COR-L47 (cell line): Measurements from ENCODE around the gene KCNJ5.

ENCODE experiments used
- DNase-seq: peaks from one replicate; lab custom pipeline; 2025; lab: John Stamatoyannopoulos, UW

The KCNJ5 gene

GRCh38 chr11:128871168-128871610, 20.0 kb upstream of the KCNJ5 start:
- no peak for DNase-seq

- no peak for DNase-seq
Observed at GRCh38 chr11:128872094-128872493, 19.1 kb upstream of the KCNJ5 start.

DNA sequence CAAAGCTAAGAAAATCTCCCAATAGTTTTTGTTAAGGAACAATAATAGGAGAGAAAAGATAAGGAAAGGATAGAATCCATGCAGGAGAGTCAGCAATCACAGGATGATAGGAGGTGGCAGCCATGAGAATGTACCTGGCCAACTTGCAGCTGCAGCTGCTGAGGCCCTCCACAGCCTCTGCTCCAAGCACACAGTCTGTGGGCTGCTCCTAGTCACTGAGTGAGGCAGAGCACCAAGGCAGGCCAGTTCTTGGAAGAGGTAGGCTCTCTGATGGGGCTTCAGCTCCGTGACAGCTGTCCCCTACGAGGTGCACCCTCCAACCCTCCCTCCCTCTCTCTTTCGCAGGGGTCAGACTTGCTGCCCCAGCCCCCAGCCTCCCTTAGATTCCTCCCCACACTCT, 18.6 kb upstream of the KCNJ5 start:
- no peak for DNase-seq

GRCh38 chr11:128874427-128874826, 16.7 kb upstream of the KCNJ5 start:
- DNase-seq: no peak

DNA sequence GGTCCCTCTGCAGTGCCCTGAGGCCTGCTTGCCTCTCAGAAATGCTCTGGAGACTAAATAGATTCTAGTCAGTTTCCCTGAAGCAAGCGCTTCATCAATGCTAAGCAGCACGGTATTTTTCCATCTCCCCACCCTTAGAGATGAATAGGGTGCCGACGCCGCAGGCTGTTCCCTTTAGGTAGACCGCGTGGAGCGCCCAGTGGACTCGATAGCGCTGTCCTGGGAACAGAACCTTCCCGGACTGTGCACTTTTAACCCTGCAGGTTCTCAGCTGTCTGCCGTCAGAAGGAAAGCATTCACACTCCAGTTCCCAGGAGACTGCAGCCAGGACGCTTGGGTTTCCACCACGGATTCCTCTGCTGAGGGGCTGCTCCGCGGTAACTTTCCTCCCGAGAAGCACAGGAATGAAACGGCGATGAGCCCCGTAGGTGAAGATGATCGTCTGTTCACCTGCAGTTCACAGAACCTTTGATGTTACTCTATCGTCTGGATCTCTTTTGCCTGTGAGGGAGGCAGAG, 15.0 kb upstream of the KCNJ5 start:
- no peak for DNase-seq

DNA sequence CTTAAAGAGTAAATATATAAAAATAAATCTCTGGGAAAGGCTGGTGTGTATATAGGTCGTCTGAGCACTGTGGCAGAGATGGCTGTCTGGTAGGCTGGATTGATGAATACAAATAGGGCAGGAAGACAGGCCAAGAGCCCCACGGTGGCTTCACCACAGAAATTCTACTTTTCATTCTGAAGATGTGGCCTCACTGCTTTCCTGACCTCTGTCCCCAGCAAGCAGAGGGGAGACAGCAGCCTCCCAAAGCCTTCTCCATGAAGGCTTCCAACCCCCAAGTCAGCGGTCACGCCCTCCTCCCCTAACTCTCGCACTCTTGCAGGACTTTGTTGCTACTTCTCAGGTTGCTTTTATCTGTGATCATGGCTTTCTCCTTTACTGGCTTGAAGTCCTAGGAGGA, 13.4 kb upstream of the KCNJ5 start:
- no peak for DNase-seq

- no peak for DNase-seq
Observed at GRCh38 chr11:128878455-128878854, 12.7 kb upstream of the KCNJ5 start.

DNA sequence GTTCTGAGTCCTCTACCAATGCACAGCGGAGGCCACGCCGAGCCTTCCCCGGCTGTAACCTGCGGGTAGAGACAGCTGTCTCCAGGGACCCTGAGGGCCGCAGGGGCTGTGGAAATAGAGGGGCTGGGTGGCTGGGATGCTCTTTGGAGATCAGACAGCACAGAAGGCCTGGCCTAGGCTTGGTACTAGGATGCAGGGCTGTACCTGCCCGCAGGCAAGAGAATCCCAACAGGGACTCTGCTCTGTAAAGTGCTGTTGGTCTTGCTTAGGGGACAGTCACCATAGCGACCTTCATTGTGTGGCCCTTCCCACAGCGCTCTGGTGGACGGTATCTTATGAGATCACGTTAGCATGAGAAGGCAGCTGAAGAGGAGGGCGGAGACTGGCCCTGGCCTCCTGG, 11.3 kb upstream of the KCNJ5 start:
- no peak for DNase-seq

DNA sequence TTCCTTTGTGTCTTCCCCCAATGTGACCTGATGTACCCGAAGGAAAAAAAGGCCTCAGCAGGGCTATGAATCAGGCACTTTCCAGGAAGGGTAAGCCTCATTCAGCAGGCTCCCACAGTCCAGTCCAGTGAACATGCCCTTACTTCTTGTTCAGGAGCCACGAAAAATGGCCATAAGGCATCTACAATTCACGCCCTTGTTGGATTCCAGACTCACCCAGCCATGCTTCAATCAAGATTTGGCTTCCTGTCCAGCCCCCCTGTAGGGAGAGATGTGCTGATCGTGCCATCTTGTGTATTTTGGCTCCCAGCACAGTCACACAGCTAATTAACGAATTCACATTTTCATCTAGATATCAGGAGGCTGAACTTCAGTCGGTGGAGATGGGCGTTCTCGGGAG, 9.9 kb upstream of the KCNJ5 start:
- DNase-seq: peak; percentile 80

GRCh38 chr11:128882451-128882850, 8.7 kb upstream of the KCNJ5 start:
- no peak for DNase-seq

DNA sequence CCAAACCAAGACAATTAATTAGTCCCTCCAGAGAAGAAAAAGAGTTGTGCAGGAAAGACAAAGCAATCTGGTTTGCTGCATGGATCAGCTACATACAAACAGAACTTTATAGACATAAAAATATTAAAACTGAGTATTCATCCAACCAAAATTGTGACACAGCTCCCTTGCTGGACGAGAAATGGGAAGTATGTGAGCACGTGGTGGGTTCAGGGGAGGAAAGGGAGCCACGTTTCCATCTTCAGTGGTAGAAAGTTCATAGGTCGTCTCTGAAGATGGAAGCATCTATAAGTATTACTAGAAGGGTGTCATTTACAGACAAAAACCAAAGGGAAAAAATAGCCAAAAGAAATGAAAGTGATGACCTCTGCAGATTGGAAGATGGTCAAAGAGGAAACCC, 7.1 kb upstream of the KCNJ5 start:
- no peak for DNase-seq

DNA sequence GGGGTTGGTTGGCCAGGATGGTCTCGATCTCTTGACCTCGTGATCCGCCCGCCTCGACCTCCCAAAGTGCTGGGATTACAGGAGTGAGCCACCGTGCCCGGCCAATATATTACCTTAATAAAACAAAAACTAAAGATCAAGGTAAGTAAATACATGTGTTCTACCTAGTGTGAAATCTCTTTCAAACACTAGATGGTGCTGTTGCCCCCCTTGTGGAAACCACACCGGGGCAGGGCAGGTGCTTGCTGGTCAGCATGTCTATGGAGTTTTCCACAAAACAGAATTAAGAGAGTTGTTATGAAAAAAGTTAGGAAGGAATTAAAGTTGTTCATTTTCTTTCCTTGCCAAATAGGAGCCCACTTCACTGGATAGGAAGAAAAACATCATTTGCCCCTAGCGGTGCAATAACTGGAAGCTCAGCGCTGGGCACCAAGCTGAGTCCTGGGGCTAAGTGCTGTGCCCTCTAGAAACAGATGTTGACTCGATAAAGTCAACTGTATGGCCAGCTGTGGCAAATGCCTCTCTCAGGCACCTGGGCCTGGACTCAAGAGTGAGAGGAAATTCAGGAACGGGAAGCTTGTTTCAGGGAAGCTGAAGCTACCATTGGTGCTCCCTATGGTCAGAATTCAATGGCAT, 6.3 kb upstream of the KCNJ5 start:
- peak; percentile 52 for DNase-seq

DNA sequence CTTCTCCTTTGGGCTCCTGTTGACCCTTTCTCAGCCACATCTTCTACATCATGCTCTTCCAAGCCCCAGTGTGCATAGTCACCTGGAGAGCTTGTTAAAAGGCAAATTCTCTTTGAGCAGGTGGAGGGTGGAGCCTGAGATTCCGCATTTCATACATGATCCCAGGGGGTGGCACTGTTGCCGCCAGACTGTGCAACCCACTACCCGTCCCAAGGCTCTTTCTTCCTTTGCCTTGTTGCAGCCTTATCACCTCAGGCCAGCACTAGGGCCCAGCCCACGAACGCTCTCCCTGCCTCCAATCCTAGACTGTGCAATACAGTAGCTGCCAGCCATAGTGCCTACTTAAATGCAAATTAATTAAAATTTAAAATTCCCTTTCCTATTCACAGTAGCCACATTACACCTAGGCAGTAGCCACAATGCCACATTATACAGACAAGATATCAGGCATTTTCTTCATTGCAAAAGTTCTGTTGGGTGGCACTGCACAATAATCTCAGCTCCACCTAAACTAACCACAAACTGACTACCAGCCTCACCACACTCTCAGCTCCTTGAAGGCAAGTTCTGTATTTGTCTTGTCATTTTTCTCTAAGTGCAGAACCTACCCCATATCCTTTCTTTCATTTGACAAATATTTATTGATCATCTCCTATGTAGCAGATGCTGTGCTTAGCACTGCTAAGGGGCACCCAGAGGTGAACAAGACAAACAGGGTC, 4.6 kb upstream of the KCNJ5 start:
- DNase-seq: peak; percentile 52

GRCh38 chr11:128888034-128888985, 2.8 kb upstream of the KCNJ5 start:
- DNase-seq: no peak

- no peak for DNase-seq
Observed at GRCh38 chr11:128889657-128890213, 1.4 kb upstream of the KCNJ5 start.

- DNase-seq: no peak
Observed at GRCh38 chr11:128890216-128890542, 977 bp upstream of the KCNJ5 start.

- DNase-seq: no peak
Observed at GRCh38 chr11:128891913-128892398, 800 bp downstream of the KCNJ5 start.

GRCh38 chr11:128892866-128893565, 1.9 kb downstream of the KCNJ5 start:
- no peak for DNase-seq

DNA sequence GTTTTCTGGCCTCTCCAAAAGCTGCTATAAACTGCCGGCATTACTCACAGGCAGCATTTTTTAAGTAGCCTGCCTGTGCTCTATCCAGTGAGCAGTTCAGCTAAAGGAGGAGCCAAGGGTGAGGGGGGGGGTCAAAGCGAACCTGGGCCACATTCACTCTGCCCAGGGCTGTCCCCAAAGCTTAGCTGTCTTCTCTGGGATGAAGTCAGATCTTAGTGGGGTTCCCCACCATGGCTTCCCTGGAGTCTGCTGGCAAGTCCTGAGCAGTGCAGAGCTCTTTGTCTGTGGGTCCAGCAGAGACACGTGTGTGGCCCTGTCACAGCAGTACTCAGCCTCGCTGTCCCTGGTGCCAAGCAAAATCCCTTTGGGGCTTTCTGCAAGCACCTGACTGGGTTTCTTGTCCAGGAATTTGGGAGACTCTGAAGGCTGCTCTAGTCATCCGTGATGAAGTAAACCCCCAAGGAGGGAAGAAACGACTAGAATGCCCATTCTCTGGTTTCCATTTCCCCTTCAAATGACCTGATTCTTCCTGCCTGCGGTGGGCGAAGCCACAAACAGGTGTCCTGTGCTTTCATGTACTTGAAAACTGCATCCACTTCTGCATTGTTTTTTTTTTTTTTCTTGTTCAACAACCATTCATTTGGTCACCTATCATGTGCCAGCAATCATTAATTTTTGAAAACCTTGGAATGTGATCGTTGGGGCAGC, 2.6 kb downstream of the KCNJ5 start:
- no peak for DNase-seq

GRCh38 chr11:128894286-128894681, 3.1 kb downstream of the KCNJ5 start:
- no peak for DNase-seq

GRCh38 chr11:128894685-128895084, 3.5 kb downstream of the KCNJ5 start:
- no peak for DNase-seq
